GM18505 (cell line): Measurements from ENCODE around the gene FAAH.

Experiments used
- ATAC-seq: cut with Tn5 transposase; IDR thresholded peaks from one replicate; pipeline ENCODE4 v1.9.1; 2021; ENCODE audit not compliant: unreplicated experiment
- POLR2A ChIP-seq: IDR thresholded peaks from 4 replicates; pipeline ENCODE4 v1.6.1; 2011; ENCODE audit warnings: borderline replicate concordance; ENCODE audit not compliant: insufficient read depth, insufficient read length; ENCODE audit errors: extremely low read depth

Gene FAAH

DNA sequence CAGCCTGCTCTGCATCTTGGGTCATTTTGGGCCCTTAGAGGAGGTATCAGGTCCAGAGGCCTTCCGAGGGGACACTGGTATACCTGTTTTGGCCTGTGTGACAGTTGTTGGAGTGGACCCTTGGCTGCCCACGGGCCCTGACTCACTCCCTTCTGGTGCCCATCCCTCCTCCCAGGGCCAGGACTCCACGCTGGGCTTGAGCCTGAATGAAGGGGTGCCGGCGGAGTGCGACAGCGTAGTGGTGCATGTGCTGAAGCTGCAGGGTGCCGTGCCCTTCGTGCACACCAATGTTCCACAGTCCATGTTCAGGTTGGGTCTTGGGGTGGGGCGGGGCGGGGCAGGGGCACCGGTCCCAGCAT lies 11.1 kb downstream of the FAAH start:
- ATAC-seq = no peak
- no peak for TF ChIP-seq POLR2A

DNA sequence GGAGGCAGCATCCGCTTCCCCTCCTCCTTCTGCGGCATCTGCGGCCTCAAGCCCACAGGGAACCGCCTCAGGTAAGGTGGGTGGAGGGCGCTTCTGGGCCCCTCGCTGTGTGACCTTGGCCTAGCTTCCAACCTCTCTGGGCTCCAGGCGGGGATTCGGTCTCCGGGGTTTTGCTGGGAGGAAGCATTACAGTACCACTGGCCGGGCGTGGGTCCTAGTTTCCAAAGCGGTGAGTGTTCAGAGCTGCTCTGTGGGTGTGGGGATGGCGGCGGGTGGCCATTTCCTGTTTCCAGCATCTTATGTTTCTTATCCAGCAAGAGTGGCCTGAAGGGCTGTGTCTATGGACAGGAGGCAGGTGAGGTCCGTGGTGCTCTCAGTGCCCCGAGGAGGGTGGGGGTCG lies 11.6 kb downstream of the FAAH start:
- no peak for TF ChIP-seq POLR2A
- ATAC-seq = no peak

DNA sequence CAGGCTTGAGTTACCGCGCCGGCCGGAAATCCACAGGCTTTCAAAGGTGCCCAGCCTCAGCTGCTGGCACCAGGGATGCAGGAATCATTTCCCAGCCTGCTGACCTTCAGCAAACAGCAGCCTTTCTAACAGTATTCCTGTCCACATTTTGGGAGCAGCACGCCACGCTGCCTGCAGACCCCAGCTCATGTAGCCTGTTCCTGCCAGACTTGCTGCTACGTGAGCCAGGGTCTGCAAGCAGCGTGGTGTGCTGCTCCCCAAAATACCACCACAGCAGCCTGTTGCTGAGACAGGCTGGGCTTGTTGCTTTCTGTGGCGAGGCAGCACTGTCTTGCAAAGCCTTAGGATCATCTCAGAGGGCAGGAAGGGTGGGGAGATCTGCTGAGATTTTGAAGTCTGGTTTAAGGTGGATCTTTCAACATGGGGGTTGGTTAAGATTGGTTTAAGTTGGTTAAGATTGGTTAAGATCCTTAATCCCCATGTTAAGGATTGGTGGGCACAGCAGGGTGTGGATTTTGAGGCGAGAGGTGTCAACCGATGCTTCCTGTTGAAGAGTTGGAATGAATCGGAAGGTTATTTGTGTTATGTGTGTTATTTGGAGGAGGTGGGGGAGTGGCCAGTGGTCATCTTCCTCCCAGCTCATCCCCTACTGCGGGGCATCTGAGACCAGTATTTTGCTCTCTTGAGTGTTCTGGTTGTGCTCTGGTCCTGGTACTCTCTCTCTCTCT lies 12.9 kb downstream of the FAAH start:
- TF ChIP-seq POLR2A = no peak
- ATAC-seq = no peak

DNA sequence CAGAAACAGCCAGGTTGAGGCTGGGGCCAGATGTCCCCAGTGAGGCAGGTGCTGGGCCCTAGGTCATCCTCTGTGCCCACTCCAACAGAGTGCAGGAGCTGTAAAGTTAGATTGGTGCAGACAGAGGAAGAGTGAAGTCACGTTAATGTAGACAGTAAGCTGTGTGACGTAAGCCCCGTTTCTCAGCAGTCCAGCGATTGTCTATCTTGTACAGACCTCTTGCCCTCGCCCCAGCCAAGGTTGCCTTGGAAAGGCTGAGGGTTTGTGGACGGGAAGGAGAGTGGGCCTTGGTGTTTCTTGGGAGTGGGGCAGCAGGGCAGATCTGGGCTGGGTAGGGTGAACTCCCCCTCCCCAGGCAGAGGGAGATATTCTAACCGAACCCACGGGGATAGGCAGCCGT lies 13.5 kb downstream of the FAAH start:
- no peak for TF ChIP-seq POLR2A
- ATAC-seq = no peak

DNA sequence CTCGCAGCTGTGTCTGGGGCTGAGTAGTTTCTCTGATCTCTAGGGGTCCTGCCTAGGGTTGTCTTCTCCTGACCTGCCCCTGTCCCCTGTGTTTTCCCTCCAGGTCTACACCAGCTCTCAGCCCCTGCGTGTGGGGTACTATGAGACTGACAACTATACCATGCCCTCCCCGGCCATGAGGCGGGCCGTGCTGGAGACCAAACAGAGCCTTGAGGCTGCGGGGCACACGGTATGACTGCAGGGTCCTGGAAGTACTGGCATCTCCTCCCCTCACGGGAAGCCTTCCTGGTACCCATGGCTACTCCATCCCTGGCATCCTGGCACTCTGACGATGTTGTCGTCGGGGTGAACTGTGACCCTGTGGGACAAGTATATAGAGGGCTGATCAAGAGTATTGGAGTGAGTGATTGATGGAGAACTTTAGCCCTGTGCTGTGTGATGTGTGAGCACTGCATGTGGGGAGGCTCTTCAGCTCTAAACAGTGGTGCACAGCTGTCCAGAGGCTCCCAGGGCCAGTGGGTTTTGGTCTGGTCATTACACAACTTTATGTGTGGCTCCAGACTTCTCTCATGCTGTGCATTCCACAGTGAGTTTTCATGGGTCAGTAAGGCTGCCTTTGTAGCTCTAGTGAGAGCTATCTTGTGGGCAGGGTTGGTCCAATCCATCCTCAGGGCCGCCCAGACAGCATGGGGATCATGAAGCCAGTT lies 14.4 kb downstream of the FAAH start:
- no peak for ATAC-seq

DNA sequence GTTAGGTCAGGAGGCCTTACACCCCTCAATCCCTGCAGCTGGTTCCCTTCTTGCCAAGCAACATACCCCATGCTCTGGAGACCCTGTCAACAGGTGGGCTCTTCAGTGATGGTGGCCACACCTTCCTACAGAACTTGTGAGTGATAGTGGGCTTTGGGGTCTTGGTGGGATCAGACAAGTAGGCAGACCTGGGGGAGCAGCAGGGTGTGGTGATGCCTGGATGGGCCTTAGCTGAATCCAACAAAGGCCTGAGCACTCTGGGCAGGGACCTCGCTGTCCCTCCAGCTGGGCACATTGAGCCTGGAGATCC lies 14.9 kb downstream of the FAAH start:
- ATAC-seq = no peak

More for the DNA sequence above, 14.4 kb downstream of the FAAH start:
- no peak for TF ChIP-seq POLR2A

DNA sequence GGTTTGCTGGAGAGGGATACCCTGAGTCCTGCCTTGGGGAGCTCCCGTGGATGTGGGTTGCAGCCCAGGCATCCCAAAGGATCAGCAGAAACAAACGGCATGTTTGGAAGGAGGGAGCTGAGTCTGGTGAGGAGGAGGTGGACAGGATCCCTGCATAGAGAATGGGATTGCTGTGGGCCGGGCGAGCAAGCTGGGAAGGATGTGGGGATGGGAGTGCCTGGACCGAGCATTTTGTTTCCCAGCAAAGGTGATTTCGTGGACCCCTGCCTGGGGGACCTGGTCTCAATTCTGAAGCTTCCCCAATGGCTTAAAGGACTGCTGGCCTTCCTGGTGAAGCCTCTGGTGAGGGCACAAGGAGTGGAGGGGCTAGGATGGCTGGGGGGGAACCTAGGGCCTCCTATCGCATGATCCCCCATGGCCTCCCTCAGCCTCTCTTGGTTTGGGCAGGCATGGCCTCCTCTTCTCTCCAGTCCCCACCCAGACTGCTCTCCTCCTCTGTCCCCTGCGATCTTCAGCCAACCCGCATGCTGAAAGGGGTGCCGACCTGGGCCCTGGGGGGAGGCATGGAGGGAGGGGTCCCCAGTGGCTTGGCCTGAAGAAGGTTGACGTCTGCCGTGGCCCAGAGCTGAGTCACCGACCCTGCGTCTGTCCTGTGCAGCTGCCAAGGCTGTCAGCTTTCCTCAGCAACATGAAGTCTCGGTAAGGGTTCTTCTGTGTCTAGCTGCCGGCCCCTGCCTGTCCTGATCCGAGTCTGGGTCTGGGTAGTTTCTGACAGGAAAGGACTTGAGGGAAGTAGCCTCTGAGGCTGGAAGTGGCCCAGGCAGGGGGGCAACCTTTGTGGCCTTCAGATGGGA lies 16.3 kb downstream of the FAAH start:
- ATAC-seq = no peak
- no peak for TF ChIP-seq POLR2A

More for the DNA sequence above, 14.9 kb downstream of the FAAH start:
- TF ChIP-seq POLR2A = no peak

DNA sequence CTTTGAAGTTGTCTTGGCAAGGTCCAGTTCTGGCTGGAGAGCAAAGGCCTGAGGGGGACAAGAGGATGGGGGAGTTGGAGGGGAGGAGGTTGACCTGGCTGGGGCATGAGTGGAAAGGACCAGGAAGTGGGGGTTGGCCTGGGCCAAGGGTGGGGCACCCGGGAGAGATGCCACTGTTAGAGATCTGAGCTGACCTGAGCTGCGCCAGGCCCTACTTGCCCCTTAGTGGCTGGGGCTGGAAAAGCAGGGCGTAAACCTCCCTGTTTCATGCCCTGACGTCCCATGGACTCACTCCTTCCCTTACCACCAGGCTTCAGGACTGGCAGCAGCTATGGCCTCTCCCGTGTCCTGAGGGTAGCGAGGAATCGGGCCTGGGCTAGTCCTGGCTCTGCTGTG lies 16.9 kb downstream of the FAAH start:
- no peak for TF ChIP-seq POLR2A
- ATAC-seq = no peak

DNA sequence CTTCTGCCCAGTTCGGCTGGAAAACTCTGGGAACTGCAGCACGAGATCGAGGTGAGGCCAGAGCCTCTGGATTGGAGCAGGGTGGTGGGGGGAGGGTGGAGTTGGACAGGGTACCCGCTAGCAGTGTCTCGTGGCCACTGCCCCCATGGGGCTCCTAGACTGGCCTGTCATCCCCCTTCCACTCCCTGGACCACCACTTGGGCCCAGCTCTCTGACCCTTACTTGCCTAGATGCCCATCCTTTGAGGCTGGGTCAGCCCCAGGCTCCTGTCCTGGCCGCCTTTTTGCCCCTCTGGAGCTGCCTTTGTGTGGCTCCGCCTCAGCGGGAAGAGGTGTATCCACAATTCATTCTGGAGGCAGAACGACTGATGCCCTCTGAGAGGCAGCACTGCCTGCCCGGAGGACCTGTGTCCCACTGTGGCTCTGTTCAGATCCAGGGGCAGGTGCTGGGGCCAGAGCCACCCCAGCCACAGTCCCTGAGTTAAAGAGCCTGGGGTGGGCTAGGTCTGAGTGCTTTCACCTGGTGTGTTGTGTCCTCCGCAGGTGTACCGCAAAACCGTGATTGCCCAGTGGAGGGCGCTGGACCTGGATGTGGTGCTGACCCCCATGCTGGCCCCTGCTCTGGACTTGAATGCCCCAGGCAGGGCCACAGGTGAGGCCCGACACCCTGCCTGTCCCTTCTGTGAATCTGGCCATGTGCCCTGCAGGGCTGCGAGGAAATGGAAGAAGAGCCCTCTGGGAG lies 17.7 kb downstream of the FAAH start:
- no peak for ATAC-seq
- TF ChIP-seq POLR2A = no peak

DNA sequence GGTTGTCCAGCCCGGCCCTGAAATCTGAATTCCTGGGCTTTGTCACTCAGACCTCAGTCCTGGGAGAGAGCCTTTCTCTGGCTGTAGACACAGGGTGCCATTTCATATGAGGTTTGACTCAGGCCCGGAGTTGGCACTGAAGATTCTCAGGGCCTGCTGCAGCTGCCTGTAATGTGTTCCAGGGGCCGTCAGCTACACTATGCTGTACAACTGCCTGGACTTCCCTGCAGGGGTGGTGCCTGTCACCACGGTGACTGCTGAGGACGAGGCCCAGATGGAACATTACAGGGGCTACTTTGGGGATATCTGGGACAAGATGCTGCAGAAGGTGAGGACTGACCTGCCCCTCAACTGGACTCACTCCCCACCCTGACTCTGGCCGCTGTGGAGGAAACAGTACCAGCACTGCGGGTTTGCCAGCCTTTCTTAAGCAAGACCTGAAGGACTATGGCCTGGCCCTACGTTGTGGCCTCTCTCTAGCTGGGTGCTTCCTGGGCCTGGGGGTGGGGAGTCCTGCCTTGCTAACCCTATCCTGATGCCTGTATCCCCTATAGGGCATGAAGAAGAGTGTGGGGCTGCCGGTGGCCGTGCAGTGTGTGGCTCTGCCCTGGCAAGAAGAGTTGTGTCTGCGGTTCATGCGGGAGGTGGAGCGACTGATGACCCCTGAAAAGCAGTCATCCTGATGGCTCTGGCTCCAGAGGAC lies 18.9 kb downstream of the FAAH start:
- ATAC-seq = no peak
- TF ChIP-seq POLR2A = no peak

DNA sequence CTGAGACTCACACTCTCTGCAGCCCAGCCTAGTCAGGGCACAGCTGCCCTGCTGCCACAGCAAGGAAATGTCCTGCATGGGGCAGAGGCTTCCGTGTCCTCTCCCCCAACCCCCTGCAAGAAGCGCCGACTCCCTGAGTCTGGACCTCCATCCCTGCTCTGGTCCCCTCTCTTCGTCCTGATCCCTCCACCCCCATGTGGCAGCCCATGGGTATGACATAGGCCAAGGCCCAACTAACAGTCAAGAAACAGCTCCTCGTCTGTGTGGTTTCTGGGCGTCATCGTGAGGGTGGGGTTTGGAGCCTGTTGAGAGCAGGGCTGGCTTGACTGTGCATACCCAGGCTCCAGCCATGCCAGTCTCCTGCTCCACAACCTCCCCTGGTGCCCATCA lies 19.5 kb downstream of the FAAH start:
- TF ChIP-seq POLR2A = no peak
- ATAC-seq = no peak

DNA sequence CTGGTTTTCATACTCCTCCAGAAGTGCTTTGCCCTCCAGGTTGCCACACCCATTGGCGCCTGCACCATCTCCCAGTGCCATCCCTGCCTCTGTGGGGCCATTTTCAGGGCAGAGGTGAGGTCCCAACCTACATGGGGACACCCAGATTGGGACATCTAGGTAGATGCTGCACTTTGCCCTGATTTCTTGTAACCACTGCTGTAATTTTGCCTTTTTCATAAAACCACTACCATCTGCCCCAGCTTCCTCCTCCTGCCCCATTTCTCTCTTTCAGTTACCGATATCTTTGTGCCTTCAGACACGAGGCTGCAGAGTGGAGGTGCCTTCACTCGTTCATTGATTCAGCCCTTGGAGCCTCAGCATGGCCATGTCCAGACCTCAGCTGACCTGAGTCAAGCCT lies 21.4 kb downstream of the FAAH start:
- no peak for TF ChIP-seq POLR2A
- ATAC-seq = no peak

DNA sequence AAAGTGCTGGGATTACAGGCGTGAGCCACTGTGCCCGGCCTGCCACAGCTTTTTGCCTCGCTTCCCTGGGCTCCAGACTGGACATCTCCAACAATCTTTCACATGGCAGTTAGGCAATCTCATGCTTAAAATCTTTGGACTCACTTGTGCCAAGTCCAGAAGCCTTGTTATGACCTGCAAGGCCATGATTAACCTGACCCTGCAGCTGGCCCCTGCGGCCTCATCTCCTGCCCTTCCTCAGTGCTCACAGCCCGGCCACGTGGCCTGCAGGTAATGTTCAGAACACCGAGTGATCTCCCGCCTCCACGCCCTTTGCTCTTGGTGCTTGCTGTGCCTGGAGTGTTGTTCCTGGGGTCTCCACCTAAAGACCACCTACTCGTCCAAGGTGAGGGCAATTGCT lies 24.9 kb downstream of the FAAH start:
- no peak for TF ChIP-seq POLR2A

More for the DNA sequence above, 24.9 kb downstream of the FAAH start:
- ATAC-seq = no peak
